HCT116 (cell line): Measurements from ENCODE around the gene GPD1L.

Source experiments
- EZH2 ChIP-seq: fragments of 200-600 bp; sonication (generic); IDR thresholded peaks from 2 replicates; pipeline ENCODE4 v1.6.1; 2017; ENCODE audit warnings: antibody characterized with exemption, mixed run types
- EZH2phosphoT487 ChIP-seq: fragments of 200-600 bp; IDR thresholded peaks from 2 replicates; pipeline ENCODE4 v1.6.1; 2018; ENCODE audit warnings: antibody characterized with exemption, borderline replicate concordance
- JUND ChIP-seq: IDR thresholded peaks from 2 replicates; pipeline ENCODE4 v1.6.1; 2012
- POLR2A ChIP-seq: IDR thresholded peaks from 2 replicates; pipeline ENCODE4 v1.7.0; 2011; ENCODE audit warnings: borderline replicate concordance; ENCODE audit not compliant: insufficient read depth, insufficient read length; ENCODE audit errors: extremely low read depth
- POLR2AphosphoS5 ChIP-seq: IDR thresholded peaks from 2 replicates; pipeline ENCODE4 v1.6.1; 2011; ENCODE audit warnings: mild to moderate bottlenecking, low read depth, low read length, moderate library complexity
- RAD21 ChIP-seq: IDR thresholded peaks from 2 replicates; pipeline ENCODE4 v1.6.1; 2012; ENCODE audit warnings: low read depth, mild to moderate bottlenecking
- REST ChIP-seq: IDR thresholded peaks from 2 replicates; pipeline ENCODE4 v1.6.1; 2012; ENCODE audit warnings: low read depth
- SP1 ChIP-seq: IDR thresholded peaks from 2 replicates; pipeline ENCODE4 v1.6.1; 2012; ENCODE audit warnings: low read depth
- ZBTB33 ChIP-seq: IDR thresholded peaks from 2 replicates; pipeline ENCODE4 v1.6.1; 2011; ENCODE audit warnings: mild to moderate bottlenecking, low read length, moderate library complexity; ENCODE audit not compliant: insufficient replicate concordance; ENCODE audit errors: extremely low read depth
- ZFX ChIP-seq: fragments of 450-650 bp; IDR thresholded peaks from 2 replicates; pipeline ENCODE4 v1.6.1; 2017
- TF ChIP-seq, protein P1 (sequence below), 3 experiments: fragments of 200-600 bp in 1 of 3; sonication (generic) in 1 of 3; IDR thresholded peaks in 2 of 3; conservative IDR thresholded peaks in 1 of 3; 2 replicates each; pipeline ENCODE4 v1.5.1; 2012 to 2017; ENCODE audit warnings: low read depth in 2 of 3, low read length in 2 of 3, antibody characterized with exemption in 1 of 3, borderline replicate concordance in 1 of 3, control low read depth in 1 of 3, mild to moderate bottlenecking in 1 of 3, mixed read lengths in 1 of 3, mixed run types in 1 of 3, moderate library complexity in 1 of 3; ENCODE audit not compliant: insufficient read depth in 1 of 3
- TF ChIP-seq, protein P2 (sequence below): IDR thresholded peaks from 2 replicates; pipeline ENCODE4 v1.6.1; 2012

DNA sequence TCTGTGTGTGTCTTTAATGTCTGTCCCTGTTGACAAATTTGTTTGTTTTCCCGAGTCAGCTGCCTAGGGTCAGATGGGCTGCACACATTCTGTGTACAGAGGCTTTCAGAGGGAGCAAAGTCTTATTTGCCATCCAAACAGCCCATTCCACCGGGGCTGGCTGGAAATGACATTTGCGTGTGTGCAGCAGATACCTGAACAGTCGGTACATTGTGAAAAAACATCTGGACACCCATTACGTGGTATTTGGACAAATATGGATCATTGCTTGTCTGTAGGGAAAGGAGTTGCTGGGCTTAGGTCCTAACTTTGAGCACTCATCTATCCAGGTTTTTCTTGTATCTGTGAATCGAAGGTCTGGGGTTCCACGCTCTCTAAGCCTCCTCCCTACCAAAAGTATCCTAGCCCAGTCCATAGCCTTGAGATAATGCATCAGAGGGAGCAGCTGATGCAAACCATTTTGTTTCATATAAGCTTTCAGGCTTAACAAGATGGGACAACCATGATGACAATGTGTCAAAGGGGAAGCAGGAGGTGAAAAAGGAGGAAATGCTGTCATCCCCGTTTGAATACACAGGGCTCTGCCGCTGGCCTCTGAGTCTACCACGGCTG is 109.9 kb downstream of the GPD1L start:
- TF ChIP-seq POLR2AphosphoS5 (no peak), SP1 (no peak), ZBTB33 (no peak), POLR2A (no peak), JUND (no peak), EZH2 (no peak), REST (no peak), EZH2phosphoT487 (no peak), RAD21 (no peak), ZFX (no peak)
- TF ChIP-seq, protein P1, sequence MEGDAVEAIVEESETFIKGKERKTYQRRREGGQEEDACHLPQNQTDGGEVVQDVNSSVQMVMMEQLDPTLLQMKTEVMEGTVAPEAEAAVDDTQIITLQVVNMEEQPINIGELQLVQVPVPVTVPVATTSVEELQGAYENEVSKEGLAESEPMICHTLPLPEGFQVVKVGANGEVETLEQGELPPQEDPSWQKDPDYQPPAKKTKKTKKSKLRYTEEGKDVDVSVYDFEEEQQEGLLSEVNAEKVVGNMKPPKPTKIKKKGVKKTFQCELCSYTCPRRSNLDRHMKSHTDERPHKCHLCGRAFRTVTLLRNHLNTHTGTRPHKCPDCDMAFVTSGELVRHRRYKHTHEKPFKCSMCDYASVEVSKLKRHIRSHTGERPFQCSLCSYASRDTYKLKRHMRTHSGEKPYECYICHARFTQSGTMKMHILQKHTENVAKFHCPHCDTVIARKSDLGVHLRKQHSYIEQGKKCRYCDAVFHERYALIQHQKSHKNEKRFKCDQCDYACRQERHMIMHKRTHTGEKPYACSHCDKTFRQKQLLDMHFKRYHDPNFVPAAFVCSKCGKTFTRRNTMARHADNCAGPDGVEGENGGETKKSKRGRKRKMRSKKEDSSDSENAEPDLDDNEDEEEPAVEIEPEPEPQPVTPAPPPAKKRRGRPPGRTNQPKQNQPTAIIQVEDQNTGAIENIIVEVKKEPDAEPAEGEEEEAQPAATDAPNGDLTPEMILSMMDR (IDR thresholded peaks at IDR 0.05 in 2 of 3, conservative IDR thresholded peaks at IDR 0.05 in 1 of 3; ENCODE audit: borderline replicate concordance in 1 of 3, insufficient read depth in 1 of 3, low read depth in 2 of 3, low read length in 2 of 3): no peak
- TF ChIP-seq, protein P2, sequence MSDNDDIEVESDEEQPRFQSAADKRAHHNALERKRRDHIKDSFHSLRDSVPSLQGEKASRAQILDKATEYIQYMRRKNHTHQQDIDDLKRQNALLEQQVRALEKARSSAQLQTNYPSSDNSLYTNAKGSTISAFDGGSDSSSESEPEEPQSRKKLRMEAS: no peak
